Prostate gland (tissue), 2 donors: Measurements from ENCODE around the gene SSPN. TPM values are rescaled to one million over a fixed set of nuclear protein-coding genes. Genes with fewer than 3 reads are reported as not detected.
A peak's percentile ranks its signal among the peaks of the same experiment; 100 is the strongest.

ENCODE experiments used
- DNase-seq: peaks from one replicate; pipeline ENCODE4 v3.0.0-alpha.2; 2019; ENCODE audit warnings: low spot score
- H3K27ac ChIP-seq, 2 donors: fragments of 200-600 bp; sonication (generic); 2 replicates each; pipeline ENCODE4 v1.5.1; 2017 to 2019
- H3K27me3 ChIP-seq: fragments of 200-600 bp; sonication (generic); replicated peaks from 2 replicates; pipeline ENCODE4 v1.5.1; 2019; ENCODE audit not compliant: insufficient read depth
- H3K36me3 ChIP-seq, 2 donors: fragments of 200-600 bp; sonication (generic); 1 replicate in 1 of 2; 2 replicates in 1 of 2; pipeline versions ENCODE4 v1.5.1 to v1.8.1; 2017 to 2019
- H3K4me1 ChIP-seq: fragments of 200-600 bp; sonication (generic); replicated peaks from 2 replicates; pipeline ENCODE4 v1.5.1; 2019
- H3K4me3 ChIP-seq, 2 donors: fragments of 200-600 bp; sonication (generic); 2 replicates each; pipeline ENCODE4 v1.5.1; 2017 to 2019
- H3K9me3 ChIP-seq: fragments of 200-600 bp; sonication (generic); 2 replicates; pipeline ENCODE4 v1.5.1; 2017
- POLR2A ChIP-seq: fragments of 450-650 bp; IDR thresholded peaks from one replicate; pipeline ENCODE4 v1.6.1; 2016; ENCODE audit warnings: antibody characterized with exemption, mild to moderate bottlenecking
- POLR2AphosphoS5 ChIP-seq: sonication (generic); formaldehyde crosslinking; IDR thresholded peaks from one replicate; pipeline ENCODE4 v1.6.1; 2017; ENCODE audit warnings: antibody characterized with exemption
- WGBS: methylation state at CpG from one replicate; pipeline ENCODE4 v1.1.5; 2018; 5-methylcytosine and 5-hydroxymethylcytosine counted together
- intact Hi-C: fragments of 100-400 bp; cut with DNase I; formaldehyde crosslinking; loops from one replicate; pipeline ENCODE4 v1.14.2; 2022
- total RNA-seq, 2 donors: library from RNA; depleted of rRNA; stranded (reverse); fragments of >200 nt; gene quantifications; one replicate each; pipeline ENCODE4 v1.1.0, GENCODE V29; 2016
- TF ChIP-seq, protein P1 (sequence below), 4 experiments: fragments of 200-600 bp in 2 of 4; fragments of 450-650 bp in 2 of 4; sonication (generic) in 2 of 4; IDR thresholded peaks; 1 replicate in 3 of 4; 2 replicates in 1 of 4; pipeline ENCODE4 v1.5.1; 2016 to 2019; ENCODE audit warnings: antibody characterized with exemption in 4 of 4, mild to moderate bottlenecking in 2 of 4, moderate library complexity in 2 of 4

SSPN gene
- total RNA-seq, 2 donors from 2014 or later = 17.0 to 29.5 TPM

DNA sequence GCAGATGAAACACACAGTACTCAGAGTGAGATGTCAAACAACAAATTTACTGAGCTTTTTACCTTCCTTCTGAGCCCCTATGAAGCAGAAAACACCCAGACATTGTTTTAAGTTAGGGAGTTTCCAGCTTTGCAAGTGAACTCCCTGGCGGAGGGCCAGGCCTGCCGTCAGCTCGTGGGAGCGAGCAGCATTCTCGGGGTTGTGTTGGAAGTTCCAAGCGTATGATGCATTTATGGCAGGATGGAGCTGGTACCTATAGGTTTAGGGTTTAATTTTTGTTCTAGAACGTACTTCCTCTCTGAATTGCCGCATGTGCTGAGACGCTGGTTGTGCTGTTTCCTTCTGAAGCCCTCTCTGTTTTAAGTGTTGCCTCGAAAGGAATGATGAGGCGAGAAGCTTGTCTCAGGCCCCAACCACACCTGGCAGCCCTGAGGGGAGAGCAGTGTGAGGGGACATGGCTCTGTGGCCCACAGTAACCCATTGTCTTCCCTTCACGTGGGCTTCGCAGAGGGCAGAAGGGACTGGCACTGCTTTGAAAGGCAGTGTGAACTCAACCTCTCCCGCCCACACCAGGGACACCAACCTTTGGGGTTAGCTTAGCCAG is 76.6 kb downstream of the SSPN start:
- WGBS = 42% methylated on average over 14 of the region's 14 CpGs
- Histone ChIP-seq H3K9me3 (no peaks in the 10 kb centered on the region), H3K4me3 (no peak overlapping the region), H3K4me1 (peaks cover 5% of the 10 kb centered on the region), H3K27me3 (no peaks in the 10 kb centered on the region), H3K27ac (no peak overlapping the region), H3K36me3 (no peaks in the 10 kb centered on the region)
- TF ChIP-seq, protein P1, sequence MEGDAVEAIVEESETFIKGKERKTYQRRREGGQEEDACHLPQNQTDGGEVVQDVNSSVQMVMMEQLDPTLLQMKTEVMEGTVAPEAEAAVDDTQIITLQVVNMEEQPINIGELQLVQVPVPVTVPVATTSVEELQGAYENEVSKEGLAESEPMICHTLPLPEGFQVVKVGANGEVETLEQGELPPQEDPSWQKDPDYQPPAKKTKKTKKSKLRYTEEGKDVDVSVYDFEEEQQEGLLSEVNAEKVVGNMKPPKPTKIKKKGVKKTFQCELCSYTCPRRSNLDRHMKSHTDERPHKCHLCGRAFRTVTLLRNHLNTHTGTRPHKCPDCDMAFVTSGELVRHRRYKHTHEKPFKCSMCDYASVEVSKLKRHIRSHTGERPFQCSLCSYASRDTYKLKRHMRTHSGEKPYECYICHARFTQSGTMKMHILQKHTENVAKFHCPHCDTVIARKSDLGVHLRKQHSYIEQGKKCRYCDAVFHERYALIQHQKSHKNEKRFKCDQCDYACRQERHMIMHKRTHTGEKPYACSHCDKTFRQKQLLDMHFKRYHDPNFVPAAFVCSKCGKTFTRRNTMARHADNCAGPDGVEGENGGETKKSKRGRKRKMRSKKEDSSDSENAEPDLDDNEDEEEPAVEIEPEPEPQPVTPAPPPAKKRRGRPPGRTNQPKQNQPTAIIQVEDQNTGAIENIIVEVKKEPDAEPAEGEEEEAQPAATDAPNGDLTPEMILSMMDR (IDR thresholded peaks at IDR 0.05) = no peak
- TF ChIP-seq POLR2AphosphoS5 (no peak), POLR2A (no peak)
- DNase-seq = peak; percentile 69
- intact Hi-C loops = loop anchor here (5.0 kb wide), 2 partner anchors 75 to 150 kb away; partner anchors contain the start of gene SSPN

DNA sequence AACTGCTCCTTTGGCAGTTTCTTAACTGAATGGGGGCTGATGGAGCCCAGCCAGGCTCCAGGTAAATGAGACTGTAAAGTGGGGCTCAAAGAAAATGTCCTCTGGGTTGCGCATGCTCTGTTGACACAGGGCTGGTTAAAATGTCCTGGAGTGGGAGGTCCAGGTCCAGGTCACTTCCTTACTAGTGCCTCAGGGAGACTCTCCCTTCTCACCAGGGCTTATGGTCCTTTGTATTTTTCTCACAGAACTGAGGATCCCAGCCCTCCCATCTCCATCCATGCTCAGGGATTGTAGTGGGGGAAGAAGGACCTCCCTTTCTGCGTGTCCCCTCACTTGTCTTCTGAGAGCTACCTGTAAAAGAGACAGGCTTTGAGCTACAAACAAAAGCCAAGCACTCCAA is 77.5 kb downstream of the SSPN start:
- H3K4me3 ChIP-seq = no peak overlapping the region
- no peak for DNase-seq
- WGBS = 100% methylated on average over 2 of the region's 2 CpGs
- no peaks in the 10 kb centered on the region for H3K27me3 ChIP-seq
- TF ChIP-seq, protein P1 (IDR thresholded peaks at IDR 0.05) = no peak
- TF ChIP-seq POLR2AphosphoS5 (no peak), POLR2A (no peak)
- H3K36me3 ChIP-seq = no peaks in the 10 kb centered on the region
- H3K27ac ChIP-seq = no peak overlapping the region
- peaks cover 5% of the 10 kb centered on the region for H3K4me1 ChIP-seq
- no peaks in the 10 kb centered on the region for H3K9me3 ChIP-seq
- intact Hi-C loops = loop anchor here (5.0 kb wide), 2 partner anchors 76 to 151 kb away; partner anchors contain the start of gene SSPN

DNA sequence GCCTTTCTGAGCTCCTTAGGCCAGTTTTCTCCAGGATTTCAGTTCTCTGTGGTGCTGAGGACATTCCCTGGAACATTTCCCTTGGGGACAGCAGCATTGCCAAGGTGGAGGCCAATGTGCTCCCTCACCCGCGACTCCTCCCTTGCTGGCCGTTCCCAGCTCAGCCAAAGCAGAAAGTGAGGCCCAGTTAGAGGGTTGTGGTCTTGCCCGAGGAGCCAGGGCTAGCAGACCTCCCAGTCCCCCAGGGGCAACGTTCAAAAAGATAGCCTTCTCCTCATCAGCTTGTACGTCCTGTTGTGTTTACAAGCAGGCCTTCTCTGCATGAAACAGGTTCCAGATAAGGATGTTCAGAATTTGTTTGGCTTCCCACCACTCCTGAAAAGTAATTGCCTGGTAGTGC is 78.4 kb downstream of the SSPN start:
- no peaks in the 10 kb centered on the region for H3K36me3 ChIP-seq
- H3K4me1 ChIP-seq = peaks cover 5% of the 10 kb centered on the region
- no peak overlapping the region for H3K4me3 ChIP-seq
- intact Hi-C loops = loop anchor here (5.0 kb wide), 2 partner anchors 77 to 152 kb away; partner anchors contain the start of gene SSPN
- 51% methylated on average over 6 of the region's 6 CpGs for WGBS
- no peaks in the 10 kb centered on the region for H3K9me3 ChIP-seq
- peak overlapping the region; percentile 74 to 80 for H3K27ac ChIP-seq
- TF ChIP-seq POLR2A = no peak
- TF ChIP-seq POLR2AphosphoS5 = no peak
- TF ChIP-seq, protein P1 (IDR thresholded peaks at IDR 0.05) = no peak
- no peak for DNase-seq
- H3K27me3 ChIP-seq = no peaks in the 10 kb centered on the region

DNA sequence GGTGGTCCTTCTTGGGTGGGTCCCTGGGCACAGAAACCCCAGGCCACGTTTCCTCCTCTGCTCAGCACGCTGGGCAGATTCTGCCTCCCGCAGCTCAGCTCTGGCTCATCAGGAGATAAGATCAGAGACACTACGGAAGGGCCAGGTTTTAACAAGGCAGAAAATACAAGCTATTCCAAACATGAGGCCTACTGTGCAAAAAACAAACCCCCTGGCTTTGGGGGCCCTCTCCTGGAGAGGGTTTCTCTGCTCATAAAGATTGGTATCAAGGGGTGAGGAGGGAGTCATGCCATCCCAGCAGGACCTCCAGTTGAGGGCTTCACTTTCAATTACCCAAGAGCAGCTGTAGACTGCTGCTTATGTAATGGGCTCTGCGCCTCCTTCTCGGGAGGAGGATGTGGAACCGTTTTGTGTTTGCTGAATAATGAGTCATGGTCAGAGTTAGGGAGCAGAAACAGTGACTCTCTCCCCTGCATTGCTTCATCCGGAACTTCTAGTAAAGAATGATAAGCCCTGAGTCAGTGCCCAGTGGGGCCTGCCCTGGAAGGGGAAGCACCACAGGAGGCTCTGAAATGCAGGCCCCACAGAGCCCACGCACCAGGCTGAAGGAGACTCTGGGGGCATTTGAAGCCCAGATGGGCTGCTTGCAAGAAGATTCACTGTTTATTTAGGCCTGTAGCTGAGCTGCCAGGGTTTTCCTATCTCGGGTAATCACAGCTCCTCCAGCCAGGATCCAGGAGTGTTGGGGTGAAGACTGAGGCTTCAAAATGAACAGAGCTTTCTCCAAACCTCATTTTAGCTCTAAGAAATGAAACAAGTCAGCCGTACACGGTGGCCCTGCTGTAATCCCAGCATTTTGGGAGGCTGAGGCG is 79.3 kb downstream of the SSPN start:
- H3K4me3 ChIP-seq = no peak overlapping the region
- H3K27me3 ChIP-seq = no peaks in the 10 kb centered on the region
- peak overlapping the region; percentile 74 to 80 for H3K27ac ChIP-seq
- peak; percentile 85 for DNase-seq
- no peaks in the 10 kb centered on the region for H3K9me3 ChIP-seq
- intact Hi-C loops = loop anchor here (5.0 kb wide), 2 partner anchors 77 to 152 kb away; partner anchors contain the start of gene SSPN
- no peaks in the 10 kb centered on the region for H3K36me3 ChIP-seq
- peaks cover 5% of the 10 kb centered on the region for H3K4me1 ChIP-seq
- WGBS = 21% methylated on average over 13 of the region's 13 CpGs
- TF ChIP-seq POLR2A (no peak), POLR2AphosphoS5 (peak; percentile 90)
- TF ChIP-seq, protein P1 (IDR thresholded peaks at IDR 0.05) = peak in 1 of 4 experiments; percentile 8
